K562 (cell line): ENCODE data around the gene P2RY11. TPM values are rescaled to one million over a fixed set of nuclear protein-coding genes. Genes with fewer than 3 reads are reported as not detected.
A peak's percentile ranks its signal among the peaks of the same experiment; 100 is the strongest.

Experiments used
- CBX3 ChIP-seq, 2 experiments: IDR thresholded peaks; 1 replicate in 1 of 2; 2 replicates in 1 of 2; pipeline ENCODE4 v1.6.1; 2012; ENCODE audit warnings: inconsistent platforms in 2 of 2, low read length in 2 of 2, borderline replicate concordance in 1 of 2, control low read depth in 1 of 2
- CREB1 ChIP-seq, 2 experiments: sonication (generic) in 1 of 2; formaldehyde crosslinking in 1 of 2; IDR thresholded peaks; 2 replicates each; pipeline versions ENCODE4 v1.6.1 to v1.8.0; 2012 to 2022; ENCODE audit warnings: inconsistent platforms in 1 of 2, mild to moderate bottlenecking in 1 of 2, missing genetic modification reagents in 1 of 2, moderate library complexity in 1 of 2
- CREB3 ChIP-seq: fragments of 450-650 bp; conservative IDR thresholded peaks from 2 replicates; pipeline ENCODE4 v1.6.1; 2016; ENCODE audit warnings: missing genetic modification characterization, low read depth, mild to moderate bottlenecking, missing compliant biosample characterization, moderate library complexity
- EP400 ChIP-seq: fragments of 450-650 bp; IDR thresholded peaks from 2 replicates; pipeline ENCODE4 v1.6.1; 2017; ENCODE audit warnings: antibody characterized with exemption, mild to moderate bottlenecking, moderate library complexity
- HDGF ChIP-seq: fragments of 450-650 bp; IDR thresholded peaks from 2 replicates; pipeline ENCODE4 v1.6.1; 2016
- ILK ChIP-seq: fragments of 450-650 bp; IDR thresholded peaks from 2 replicates; pipeline ENCODE4 v1.6.1; 2016; ENCODE audit warnings: missing genetic modification characterization, low read depth, mild to moderate bottlenecking, missing compliant biosample characterization, moderate library complexity, borderline replicate concordance
- NEUROD1 ChIP-seq: fragments of 150-350 bp; IDR thresholded peaks from 2 replicates; pipeline ENCODE4 v1.6.1; 2014; ENCODE audit warnings: borderline replicate concordance, low read length, low read depth; ENCODE audit not compliant: partially characterized antibody
- PHF20 ChIP-seq: fragments of 450-650 bp; IDR thresholded peaks from 2 replicates; pipeline ENCODE4 v1.6.1; 2018; ENCODE audit not compliant: partially characterized antibody
- POLR2AphosphoS5 ChIP-seq: IDR thresholded peaks from 2 replicates; pipeline ENCODE4 v1.6.1; 2011; ENCODE audit warnings: mild to moderate bottlenecking, low read depth, low read length, moderate library complexity; ENCODE audit not compliant: control insufficient read depth, insufficient read depth
- PTTG1 ChIP-seq: fragments of 450-650 bp; IDR thresholded peaks from 2 replicates; pipeline ENCODE4 v1.6.1; 2016; ENCODE audit warnings: low read depth, mild to moderate bottlenecking, missing genetic modification characterization, missing compliant biosample characterization
- SP2 ChIP-seq: IDR thresholded peaks from 2 replicates; pipeline ENCODE4 v1.6.1; 2011; ENCODE audit warnings: mild to moderate bottlenecking, low read depth, low read length, moderate library complexity; ENCODE audit not compliant: poor library complexity, severe bottlenecking; ENCODE audit errors: extremely low read depth
- SREBF2 ChIP-seq: sonication (generic); formaldehyde crosslinking; IDR thresholded peaks from 2 replicates; pipeline ENCODE4 v1.4.0; 2020; ENCODE audit warnings: mild to moderate bottlenecking, missing genetic modification reagents
- ZEB2 ChIP-seq: fragments of 450-650 bp; IDR thresholded peaks from 2 replicates; pipeline ENCODE4 v1.6.1; 2016
- ZNF280A ChIP-seq: fragments of 450-650 bp; IDR thresholded peaks from 2 replicates; pipeline ENCODE4 v1.6.1; 2018; ENCODE audit warnings: mild to moderate bottlenecking, low read depth; ENCODE audit not compliant: partially characterized antibody
- ZNF3 ChIP-seq: fragments of 250-450 bp; sonication (Bioruptor Pico); IDR thresholded peaks from 2 replicates; pipeline ENCODE4 v1.5.0; 2021; ENCODE audit warnings: mild to moderate bottlenecking, moderate library complexity
- polyA plus RNA-seq, 8 experiments: library from polyadenylated mRNA; depleted of rRNA in 4 of 8; stranded (reverse) in 5 of 8; unstranded in 3 of 8; fragments of >200 nt; fragmentation: Nextera tagmentation in 2 of 8; fragmentation: Illumina TruSeq in 1 of 8; extraction: Ambion mirVana in 2 of 8; extraction: Trizol in 1 of 8; gene quantifications; 2 replicates each; pipeline versions ENCODE4 v1.2.1 to v1.2.3, GENCODE V29; 2011 to 2014; ENCODE audit warnings: inconsistent platforms in 1 of 8, missing spikeins in 1 of 8
- total RNA-seq, 7 experiments: library from RNA; depleted of rRNA in 6 of 7; stranded (reverse); fragments of >200 nt in 6 of 7; fragmentation: Illumina TruSeq in 2 of 7; extraction: Trizol in 2 of 7; gene quantifications; 2 replicates each; pipeline versions ENCODE4 v1.2.1 to v1.2.3, GENCODE V29; 2011 to 2021; ENCODE audit warnings: low replicate concordance in 1 of 7
- TF ChIP-seq, protein P1 (sequence below), 2 experiments: fragments of 450-650 bp; formaldehyde crosslinking in 1 of 2; IDR thresholded peaks; 2 replicates each; pipeline versions ENCODE4 v1.4.0 to v1.6.1; 2014 to 2020; ENCODE audit warnings: mild to moderate bottlenecking in 2 of 2, borderline replicate concordance in 1 of 2, low read depth in 1 of 2

The P2RY11 gene
- total and polyA plus RNA-seq, 9 of the 15 experiments (the other 6 are each of a cell fraction or from before 2014, with no cell fraction given): 0.03 to 10.1 (median 1.5) TPM

- TF ChIP-seq, protein P1, sequence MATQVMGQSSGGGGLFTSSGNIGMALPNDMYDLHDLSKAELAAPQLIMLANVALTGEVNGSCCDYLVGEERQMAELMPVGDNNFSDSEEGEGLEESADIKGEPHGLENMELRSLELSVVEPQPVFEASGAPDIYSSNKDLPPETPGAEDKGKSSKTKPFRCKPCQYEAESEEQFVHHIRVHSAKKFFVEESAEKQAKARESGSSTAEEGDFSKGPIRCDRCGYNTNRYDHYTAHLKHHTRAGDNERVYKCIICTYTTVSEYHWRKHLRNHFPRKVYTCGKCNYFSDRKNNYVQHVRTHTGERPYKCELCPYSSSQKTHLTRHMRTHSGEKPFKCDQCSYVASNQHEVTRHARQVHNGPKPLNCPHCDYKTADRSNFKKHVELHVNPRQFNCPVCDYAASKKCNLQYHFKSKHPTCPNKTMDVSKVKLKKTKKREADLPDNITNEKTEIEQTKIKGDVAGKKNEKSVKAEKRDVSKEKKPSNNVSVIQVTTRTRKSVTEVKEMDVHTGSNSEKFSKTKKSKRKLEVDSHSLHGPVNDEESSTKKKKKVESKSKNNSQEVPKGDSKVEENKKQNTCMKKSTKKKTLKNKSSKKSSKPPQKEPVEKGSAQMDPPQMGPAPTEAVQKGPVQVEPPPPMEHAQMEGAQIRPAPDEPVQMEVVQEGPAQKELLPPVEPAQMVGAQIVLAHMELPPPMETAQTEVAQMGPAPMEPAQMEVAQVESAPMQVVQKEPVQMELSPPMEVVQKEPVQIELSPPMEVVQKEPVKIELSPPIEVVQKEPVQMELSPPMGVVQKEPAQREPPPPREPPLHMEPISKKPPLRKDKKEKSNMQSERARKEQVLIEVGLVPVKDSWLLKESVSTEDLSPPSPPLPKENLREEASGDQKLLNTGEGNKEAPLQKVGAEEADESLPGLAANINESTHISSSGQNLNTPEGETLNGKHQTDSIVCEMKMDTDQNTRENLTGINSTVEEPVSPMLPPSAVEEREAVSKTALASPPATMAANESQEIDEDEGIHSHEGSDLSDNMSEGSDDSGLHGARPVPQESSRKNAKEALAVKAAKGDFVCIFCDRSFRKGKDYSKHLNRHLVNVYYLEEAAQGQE (IDR thresholded peaks at IDR 0.05; ENCODE audit: borderline replicate concordance): 0 out of 2 replicates have a peak, but pooled peaks have one; percentile 10
- TF ChIP-seq, protein P1 (CRISPR knock-in tag; IDR thresholded peaks at IDR 0.05; ENCODE audit: low read depth): 0 out of 2 replicates have a peak, but pooled peaks have one; percentile 24
- 0 out of 3 replicates have a peak, but pooled peaks of 1 of the 2 experiments have one; percentile 53 for TF ChIP-seq CBX3 (IDR thresholded peaks at IDR 0.05; ENCODE audit: borderline replicate concordance in 1 of 2, low read length in 2 of 2)
- TF ChIP-seq ILK (tag): no peak
- peak; percentile 70 for TF ChIP-seq PHF20
- TF ChIP-seq POLR2AphosphoS5: no peak
- TF ChIP-seq CREB1 (IDR thresholded peaks at IDR 0.05): 0 out of 2 replicates have a peak, but pooled peaks have one; percentile 9
- no peak; the same call in 1 of the 2 replicates for TF ChIP-seq CREB1 (CRISPR knock-in tag; IDR thresholded peaks at IDR 0.05)
- no peak for TF ChIP-seq PTTG1 (tag)
- peak; percentile 65; the same call in 1 of the 2 replicates for TF ChIP-seq EP400
- TF ChIP-seq ZNF3: no peak
- no peak for TF ChIP-seq SREBF2
- no peak for TF ChIP-seq ZNF280A
- no peak for TF ChIP-seq ZEB2
- no peak for TF ChIP-seq HDGF
- TF ChIP-seq CREB3: no peak
- no peak for TF ChIP-seq SP2
- peak; percentile 12 for TF ChIP-seq NEUROD1
Measured at GRCh38 chr19:10095948-10096614, 15.4 kb upstream of the P2RY11 start (continued).
